Mucosa of descending colon (tissue), 3 donors: Measurements from ENCODE around the gene PEX16. TPM values are rescaled to one million over a fixed set of nuclear protein-coding genes. Genes with fewer than 3 reads are reported as not detected.

Source experiments
- ATAC-seq: fragments of 200-7000 bp; cut with Tn5 transposase; one replicate; pipeline ENCODE4 v1.9.1; 2020; ENCODE audit warnings: mild to moderate bottlenecking, moderate library complexity
- DNase-seq, 3 donors: peaks; one replicate each; pipeline ENCODE4 v3.0.0-alpha.2; 2020
- H3K36me3 ChIP-seq: fragments of 200-600 bp; one replicate; pipeline ENCODE4 v1.8.0; 2021; ENCODE audit warnings: low read depth, mild to moderate bottlenecking
- H3K4me1 ChIP-seq: fragments of 200-600 bp; one replicate; pipeline ENCODE4 v1.8.0; 2021; ENCODE audit warnings: low read depth, mild to moderate bottlenecking
- H3K4me3 ChIP-seq: fragments of 200-600 bp; one replicate; pipeline ENCODE4 v1.8.0; 2021; ENCODE audit warnings: mild to moderate bottlenecking
- H3K9me3 ChIP-seq: fragments of 200-600 bp; one replicate; pipeline ENCODE4 v1.8.0; 2021; ENCODE audit warnings: mild to moderate bottlenecking
- CTCF ChIP-seq: fragments of 200-600 bp; IDR thresholded peaks from one replicate; pipeline ENCODE4 v1.8.0; 2022; ENCODE audit warnings: antibody characterized with exemption, mild to moderate bottlenecking
- intact Hi-C, 2 donors: fragments of 100-400 bp; cut with DNase I in 1 of 2; cut with micrococcal nuclease in 1 of 2; formaldehyde crosslinking; loops; one replicate each; pipeline versions ENCODE4 v1.11.0 to v1.11.1; 2022; cut with DNase I, micrococcal nuclease
- total RNA-seq, 3 donors: library from RNA; stranded (reverse); fragmentation: NEBNext Ultra II Directional in 2 of 3; extraction: Animal tissue kit (Norgen Biotek cat#: 25700) in 2 of 3; gene quantifications; one replicate each; pipeline versions ENCODE4 v1.2.1 to v1.2.4, GENCODE V29; 2021 to 2023
- donor health status: DM: no; HTN: no; CAD: no; lungs with moderate emphysema.
- donor health status: DM: no; HTN: no; CAD: no.
- donor health status: DM: no; HTN: yes; CAD: no.

Gene PEX16
- total RNA-seq, 3 donors from 2014 or later: 34.9 to 49.1 (median 39.7) TPM

GRCh38 chr11:45922425-45923082 lies 4.9 kb upstream of the PEX16 start, which contains the start of gene LARGE2:
Gene LARGE2 (plus strand): TSS chr11:45922656. CDS start chr11:45922883, 227 bp downstream.
- Histone ChIP-seq H3K9me3 (no peaks in the 10 kb centered on the region), H3K4me3 (no peak within 1 kb of the TSS), H3K36me3 (no peaks in the 10 kb centered on the region), H3K4me1 (peaks cover 17% of the 10 kb centered on the region)
- intact Hi-C loops: no loop called here
- DNase-seq (peak; percentile 39 to 74 (median 65)), ATAC-seq (peak; percentile 49)
- TF ChIP-seq CTCF: no peak

- intact Hi-C loops: no loop called here
- Histone ChIP-seq H3K36me3 (no peaks in the 10 kb centered on the region), H3K4me1 (peaks cover 21% of the 10 kb centered on the region), H3K4me3 (no peak overlapping the region), H3K9me3 (no peaks in the 10 kb centered on the region)
- peak; percentile 39 to 82 (median 67) for DNase-seq
- TF ChIP-seq CTCF: no peak
- peak; percentile 38 for ATAC-seq
Observed at GRCh38 chr11:45921561-45922424, 4.1 kb upstream of the PEX16 start.

- no peaks in the 10 kb centered on the region for H3K9me3 ChIP-seq
- DNase-seq (peak in 2 of 3 donors; percentile 15 to 16), ATAC-seq (no peak)
- H3K4me3 ChIP-seq: no peak overlapping the region
- peaks cover 26% of the 10 kb centered on the region for H3K4me1 ChIP-seq
- intact Hi-C loops: no loop called here
- no peak for TF ChIP-seq CTCF
- no peaks in the 10 kb centered on the region for H3K36me3 ChIP-seq
Observed at GRCh38 chr11:45920531-45921477, 3.1 kb upstream of the PEX16 start.

- no peak for TF ChIP-seq CTCF
- Histone ChIP-seq H3K4me3 (no peak overlapping the region), H3K36me3 (no peaks in the 10 kb centered on the region), H3K4me1 (peaks cover 26% of the 10 kb centered on the region), H3K9me3 (no peaks in the 10 kb centered on the region)
- ATAC-seq: no peak
- intact Hi-C loops: no loop called here
- peak in 2 of 3 donors; percentile 25 to 46 for DNase-seq
Observed at GRCh38 chr11:45919806-45920530, 2.3 kb upstream of the PEX16 start.
